ENCODE results near the gene CLEC2D. TPM values are rescaled to one million over a fixed set of nuclear protein-coding genes. Genes with fewer than 3 reads are reported as not detected.
A peak's percentile ranks its signal among the peaks of the same experiment; 100 is the strongest.

The CLEC2D gene
- total and polyA plus RNA-seq, 11 donors, result 1.1 to 18.7 (median 1.6) TPM

DNA sequence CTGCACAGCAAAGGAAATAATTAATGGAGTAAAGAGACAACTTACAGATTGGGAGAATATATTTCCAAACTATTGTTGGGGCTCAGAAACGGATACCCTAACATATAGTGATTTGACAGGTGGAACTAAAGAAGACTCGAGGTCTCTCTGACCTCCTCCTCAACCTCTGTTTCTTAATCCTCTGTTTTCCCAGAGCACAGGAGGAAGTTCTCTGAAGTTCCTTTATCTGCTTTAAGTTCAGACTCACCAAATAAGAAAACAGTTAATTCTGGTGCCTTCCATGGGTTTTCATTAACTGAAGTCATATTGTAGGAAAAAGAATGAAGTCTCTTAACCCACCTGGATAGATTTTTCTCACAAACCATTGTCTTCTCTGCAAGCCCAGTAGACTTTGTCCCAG is 29.2 kb downstream of the CLEC2D start:
- DNase-seq, result no peak
- ATAC-seq, result no peak
- TF ChIP-seq, protein P1, sequence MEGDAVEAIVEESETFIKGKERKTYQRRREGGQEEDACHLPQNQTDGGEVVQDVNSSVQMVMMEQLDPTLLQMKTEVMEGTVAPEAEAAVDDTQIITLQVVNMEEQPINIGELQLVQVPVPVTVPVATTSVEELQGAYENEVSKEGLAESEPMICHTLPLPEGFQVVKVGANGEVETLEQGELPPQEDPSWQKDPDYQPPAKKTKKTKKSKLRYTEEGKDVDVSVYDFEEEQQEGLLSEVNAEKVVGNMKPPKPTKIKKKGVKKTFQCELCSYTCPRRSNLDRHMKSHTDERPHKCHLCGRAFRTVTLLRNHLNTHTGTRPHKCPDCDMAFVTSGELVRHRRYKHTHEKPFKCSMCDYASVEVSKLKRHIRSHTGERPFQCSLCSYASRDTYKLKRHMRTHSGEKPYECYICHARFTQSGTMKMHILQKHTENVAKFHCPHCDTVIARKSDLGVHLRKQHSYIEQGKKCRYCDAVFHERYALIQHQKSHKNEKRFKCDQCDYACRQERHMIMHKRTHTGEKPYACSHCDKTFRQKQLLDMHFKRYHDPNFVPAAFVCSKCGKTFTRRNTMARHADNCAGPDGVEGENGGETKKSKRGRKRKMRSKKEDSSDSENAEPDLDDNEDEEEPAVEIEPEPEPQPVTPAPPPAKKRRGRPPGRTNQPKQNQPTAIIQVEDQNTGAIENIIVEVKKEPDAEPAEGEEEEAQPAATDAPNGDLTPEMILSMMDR (IDR thresholded peaks at IDR 0.05), result no peak
- TF ChIP-seq POLR2A (IDR thresholded peaks at IDR 0.05), result no peak
- intact Hi-C loops (cut with DNase I), result no loop called here
- H3K36me3 ChIP-seq, result peaks cover 0 to 21% (median 15%) of the 10 kb centered on the region in 9 donors
- H3K9me3 ChIP-seq, result peaks cover 0 to 40% (median 7%) of the 10 kb centered on the region in 12 donors
- WGBS, 4 donors, result 79 to 86% (median 85%) methylated on average over 2 of the region's 2 CpGs
- H3K27me3 ChIP-seq, result no peaks in the 10 kb centered on the region
- H3K27ac ChIP-seq, result peak overlapping the region in 7 of 12 donors; percentile 36 to 80 (median 49)
- no peak overlapping the region for H3K4me3 ChIP-seq
- H3K4me1 ChIP-seq, result peaks cover 0 to 69% (median 17%) of the 10 kb centered on the region in 12 donors

DNA sequence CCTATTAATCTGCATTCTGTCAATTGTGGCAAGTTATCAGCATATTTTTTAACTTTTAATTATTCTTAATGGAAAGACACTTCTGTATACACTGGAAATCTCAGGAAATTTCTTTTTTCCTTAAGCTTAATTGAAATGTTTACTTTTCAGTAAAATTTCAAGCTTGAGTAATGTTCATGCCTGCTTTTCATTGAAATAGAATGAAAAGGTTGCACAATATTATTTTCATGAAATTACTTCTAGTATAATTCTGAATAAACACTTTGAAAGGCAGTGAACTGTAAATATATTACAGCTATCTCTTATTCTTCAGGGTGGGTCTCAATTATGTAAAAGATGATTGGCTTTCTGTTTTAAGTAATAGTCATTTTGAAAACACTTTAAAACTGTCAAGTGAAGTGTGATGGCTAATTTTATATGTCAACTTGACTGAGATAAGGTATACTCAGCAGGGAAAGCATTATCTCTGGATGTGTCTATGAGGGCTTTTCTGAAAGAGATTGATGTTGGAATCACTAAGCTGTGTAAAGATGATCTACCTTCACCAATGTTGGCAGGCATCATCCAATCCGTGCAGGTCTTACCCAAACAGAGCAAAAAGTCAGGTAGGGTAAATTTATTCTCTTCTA is 29.9 kb downstream of the CLEC2D start:
- DNase-seq (no peak), ATAC-seq (peak in 3 of 4 donors; percentile 44 to 79 (median 51))
- 13 to 25% (median 21%) methylated on average over 1 of the region's 1 CpG for WGBS, 4 donors
- Histone ChIP-seq H3K9me3 (peaks cover 0 to 40% (median 7%) of the 10 kb centered on the region in 12 donors), H3K4me3 (no peak overlapping the region), H3K36me3 (peaks cover 0 to 14% (median 10%) of the 10 kb centered on the region in 9 donors), H3K27ac (peak overlapping the region; percentile 29 to 80 (median 44)), H3K4me1 (peaks cover 0 to 62% (median 17%) of the 10 kb centered on the region in 12 donors), H3K27me3 (no peaks in the 10 kb centered on the region)
- intact Hi-C loops (cut with DNase I), result no loop called here
- TF ChIP-seq, protein P1 (IDR thresholded peaks at IDR 0.05), result no peak
- no peak for TF ChIP-seq POLR2A (IDR thresholded peaks at IDR 0.05)

DNA sequence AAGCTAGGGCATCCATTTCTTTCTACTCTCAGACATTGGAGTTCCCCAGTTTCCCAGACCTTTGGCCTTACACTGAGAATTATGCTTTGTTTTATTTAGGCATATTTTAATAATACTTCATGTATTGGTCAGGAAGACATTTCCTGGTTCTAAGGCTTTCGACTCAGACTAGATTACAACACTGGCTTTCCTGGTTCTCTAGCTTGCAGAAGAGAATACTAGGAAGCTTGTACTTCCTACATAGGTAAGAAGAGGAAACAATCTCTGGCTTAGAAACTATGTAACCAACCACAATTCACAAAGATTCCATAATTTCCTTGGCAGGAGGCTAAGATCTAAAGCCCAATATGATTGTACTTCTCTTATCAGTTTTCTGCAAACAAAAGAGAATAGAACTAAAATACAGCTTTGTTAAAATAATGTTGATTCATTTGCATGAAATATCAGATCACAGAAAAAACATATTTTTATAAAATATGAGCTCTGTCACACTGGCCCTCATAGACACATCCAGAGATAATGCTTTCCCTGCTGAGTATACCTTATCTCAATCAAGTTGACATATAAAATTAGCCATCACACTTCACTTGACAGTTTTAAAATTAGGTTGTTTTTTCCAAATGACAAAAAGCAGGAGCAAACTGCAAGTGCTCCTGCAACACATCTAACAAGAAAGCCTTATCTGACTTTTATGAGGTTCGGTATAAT is 30.5 kb downstream of the CLEC2D start:
- H3K27ac ChIP-seq, result peak overlapping the region; percentile 29 to 80 (median 45)

More for the DNA sequence above, 30.5 kb downstream of the CLEC2D start:
- intact Hi-C loops (cut with DNase I), result loop anchor here in 8 of 10 donors (1.0 to 10.0 kb wide), 6 partner anchors 37 to 365 kb away; no protein-coding TSS in a partner anchor
- DNase-seq (no peak), ATAC-seq (peak; percentile 70 to 91 (median 78))
- H3K4me1 ChIP-seq, result peaks cover 0 to 56% (median 17%) of the 10 kb centered on the region in 12 donors
- peaks cover 0 to 8% (median 5%) of the 10 kb centered on the region in 9 donors for H3K36me3 ChIP-seq
- H3K27me3 ChIP-seq, result no peaks in the 10 kb centered on the region
- no peak overlapping the region for H3K4me3 ChIP-seq
- 26 to 37% (median 28%) methylated on average over 2 of the region's 2 CpGs for WGBS, 4 donors
- no peak for TF ChIP-seq POLR2A (IDR thresholded peaks at IDR 0.05)
- TF ChIP-seq, protein P1 (IDR thresholded peaks at IDR 0.05), result no peak
- peaks cover 0 to 40% (median 7%) of the 10 kb centered on the region in 12 donors for H3K9me3 ChIP-seq
